SK-N-SH (cell line): Measurements from ENCODE around the gene FNDC3B.

Experiments
- ZBTB33 ChIP-seq: IDR thresholded peaks from 2 replicates; pipeline ENCODE4 v1.4.0; 2012; ENCODE audit warnings: low read depth, borderline replicate concordance
- TF ChIP-seq, protein P1 (sequence below): fragments of 200-600 bp; sonication (generic); IDR thresholded peaks from 2 replicates; pipeline ENCODE4 v1.6.1; 2017; ENCODE audit warnings: antibody characterized with exemption, mild to moderate bottlenecking, moderate library complexity

GRCh38 chr3:172268425-172268824, 229.0 kb downstream of the FNDC3B start:
- TF ChIP-seq ZBTB33 = no peak
- TF ChIP-seq, protein P1, sequence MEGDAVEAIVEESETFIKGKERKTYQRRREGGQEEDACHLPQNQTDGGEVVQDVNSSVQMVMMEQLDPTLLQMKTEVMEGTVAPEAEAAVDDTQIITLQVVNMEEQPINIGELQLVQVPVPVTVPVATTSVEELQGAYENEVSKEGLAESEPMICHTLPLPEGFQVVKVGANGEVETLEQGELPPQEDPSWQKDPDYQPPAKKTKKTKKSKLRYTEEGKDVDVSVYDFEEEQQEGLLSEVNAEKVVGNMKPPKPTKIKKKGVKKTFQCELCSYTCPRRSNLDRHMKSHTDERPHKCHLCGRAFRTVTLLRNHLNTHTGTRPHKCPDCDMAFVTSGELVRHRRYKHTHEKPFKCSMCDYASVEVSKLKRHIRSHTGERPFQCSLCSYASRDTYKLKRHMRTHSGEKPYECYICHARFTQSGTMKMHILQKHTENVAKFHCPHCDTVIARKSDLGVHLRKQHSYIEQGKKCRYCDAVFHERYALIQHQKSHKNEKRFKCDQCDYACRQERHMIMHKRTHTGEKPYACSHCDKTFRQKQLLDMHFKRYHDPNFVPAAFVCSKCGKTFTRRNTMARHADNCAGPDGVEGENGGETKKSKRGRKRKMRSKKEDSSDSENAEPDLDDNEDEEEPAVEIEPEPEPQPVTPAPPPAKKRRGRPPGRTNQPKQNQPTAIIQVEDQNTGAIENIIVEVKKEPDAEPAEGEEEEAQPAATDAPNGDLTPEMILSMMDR = no peak
